GM12891 (cell line): ENCODE results near the gene EIF2B5.
A peak's percentile ranks its signal among the peaks of the same experiment; 100 is the strongest.
"Not testable (repeated sequence)": the region's sequence is repeated elsewhere in the genome, so short reads cannot be mapped to it uniquely, and the experiment has no call there.

ENCODE experiments used
- DNase-seq: peaks from one replicate; pipeline ENCODE4 v3.0.0; 2011; ENCODE audit warnings: low spot score; ENCODE audit not compliant: insufficient read length
- FAIRE-seq: peaks from 2 replicates; lab custom pipeline; 2011; peaks lifted over from hg19 to GRCh38; lab: Jason Lieb, UNC
- PAX5 ChIP-seq: IDR thresholded peaks from 2 replicates; pipeline ENCODE4 v1.6.1; 2011; ENCODE audit warnings: low read length, moderate library complexity, mild to moderate bottlenecking; ENCODE audit not compliant: insufficient read depth, severe bottlenecking
- POLR2A ChIP-seq: IDR thresholded peaks from 2 replicates; pipeline ENCODE4 v1.6.1; 2011; ENCODE audit warnings: low read depth, low read length, control low read depth
- POLR2AphosphoS5 ChIP-seq: IDR thresholded peaks from 2 replicates; pipeline ENCODE4 v1.6.1; 2011; ENCODE audit warnings: low read depth, low read length, control low read depth
- POU2F2 ChIP-seq: IDR thresholded peaks from 2 replicates; pipeline ENCODE4 v1.6.1; 2011; ENCODE audit warnings: low read depth, mild to moderate bottlenecking, control low read depth, low read length, moderate library complexity
- SPI1 ChIP-seq: IDR thresholded peaks from 2 replicates; pipeline ENCODE4 v1.6.1; 2011; ENCODE audit warnings: low read depth, low read length, control low read depth
- TAF1 ChIP-seq: IDR thresholded peaks from 2 replicates; pipeline ENCODE4 v1.6.1; 2011; ENCODE audit warnings: low read depth, low read length, control low read depth

Gene EIF2B5

GRCh38 chr3:184145111-184145524 is 10.0 kb downstream of the EIF2B5 start:
- TF ChIP-seq POLR2AphosphoS5 = no peak
- TF ChIP-seq PAX5 = no peak
- no peak for TF ChIP-seq POLR2A
- TF ChIP-seq SPI1 = no peak
- TF ChIP-seq TAF1 = no peak
- TF ChIP-seq POU2F2 = no peak
- no peak for DNase-seq
- FAIRE-seq = peak; percentile 33

DNA sequence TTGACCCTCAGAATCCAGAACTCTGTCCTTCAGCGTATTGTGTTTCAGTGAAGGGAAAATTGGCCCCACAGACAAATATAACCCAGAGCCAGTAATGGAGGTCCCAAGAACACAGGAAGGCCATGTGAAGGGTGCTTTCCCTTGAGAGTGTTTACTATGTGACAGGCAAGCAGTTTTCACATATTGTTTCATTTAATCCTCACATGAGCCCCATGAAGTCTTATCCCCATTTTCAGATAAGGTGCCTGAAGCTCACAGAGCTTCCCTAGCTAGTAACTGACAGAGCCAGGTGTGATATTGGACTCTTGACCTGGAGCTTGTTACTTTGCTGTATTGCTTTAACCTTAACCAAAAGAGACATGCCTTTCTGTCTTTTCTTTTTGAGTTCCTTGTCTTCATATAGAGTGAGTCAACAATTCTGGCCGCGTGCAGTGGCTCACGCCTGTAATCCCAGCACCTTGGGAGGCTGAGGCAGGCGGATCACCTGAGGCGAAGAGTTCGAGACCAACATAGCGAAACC is 10.7 kb downstream of the EIF2B5 start:
- DNase-seq = no peak
- TF ChIP-seq POLR2A (0 out of 2 replicates have a peak, but pooled peaks have one; percentile 20), POU2F2 (no peak)
- no peak for FAIRE-seq

- DNase-seq (no peak), FAIRE-seq (no peak)
- TF ChIP-seq POLR2AphosphoS5 (no peak), POU2F2 (no peak)
Observed at GRCh38 chr3:184148076-184148475, 12.9 kb downstream of the EIF2B5 start.

- no peak for TF ChIP-seq POLR2A
- TF ChIP-seq POLR2AphosphoS5 = no peak
- no peak for TF ChIP-seq SPI1
- TF ChIP-seq POU2F2 = no peak
- no peak for TF ChIP-seq PAX5
- no peak for TF ChIP-seq TAF1
- no peak for FAIRE-seq
- no peak for DNase-seq
Observed at GRCh38 chr3:184149123-184149522, 14.0 kb downstream of the EIF2B5 start.

GRCh38 chr3:184149770-184150169 is 14.6 kb downstream of the EIF2B5 start:
- FAIRE-seq, DNase-seq: not testable (repeated sequence)

DNA sequence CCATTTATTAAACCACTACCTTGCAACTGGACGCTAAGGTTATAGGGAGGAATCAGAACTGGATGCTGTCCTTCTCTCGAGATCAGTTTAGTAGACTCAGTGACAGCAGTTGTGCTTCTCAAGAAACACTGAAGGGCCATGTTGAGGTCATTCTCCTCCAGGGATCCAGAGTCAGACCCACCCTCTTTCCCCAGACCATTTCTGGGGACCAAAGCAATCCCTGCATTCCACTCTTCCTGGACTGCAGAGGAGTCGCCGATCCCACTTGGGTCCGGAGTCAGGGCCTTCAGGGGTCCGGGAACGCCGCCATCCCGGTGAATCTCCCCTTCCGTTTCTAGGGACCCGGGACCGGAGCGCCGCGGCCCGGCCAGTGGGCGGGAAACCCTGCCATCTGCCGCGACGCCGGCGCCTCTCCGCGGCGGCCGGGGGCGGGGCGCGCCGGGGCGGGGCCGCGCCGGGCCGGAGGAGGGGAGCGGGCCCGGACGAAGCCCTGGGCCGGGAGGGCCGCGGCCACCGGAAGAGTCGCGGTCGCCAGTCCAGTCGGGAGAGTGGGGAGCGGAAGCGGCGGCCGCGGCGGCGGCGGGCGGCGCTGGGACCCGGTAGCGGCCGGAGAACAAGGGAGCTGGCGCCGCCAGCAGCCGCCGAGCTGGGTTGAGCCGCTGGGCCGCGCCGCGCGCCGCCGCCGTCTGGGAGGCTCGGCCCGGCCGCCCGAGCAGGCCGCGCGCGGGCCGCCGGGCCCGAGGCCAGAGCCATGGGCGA is 19.9 kb downstream of the EIF2B5 start, which contains the start of gene DVL3:
Gene DVL3, plus strand, starts transcription at position 493 of the 759 bp plus-strand sequence. Its CDS starts 259 bp downstream, at position 752.
- peak; percentile 75 for DNase-seq
- FAIRE-seq = peak; percentile 71
- TF ChIP-seq POLR2AphosphoS5 (no peak), SPI1 (no peak), POLR2A (no peak)

DNA sequence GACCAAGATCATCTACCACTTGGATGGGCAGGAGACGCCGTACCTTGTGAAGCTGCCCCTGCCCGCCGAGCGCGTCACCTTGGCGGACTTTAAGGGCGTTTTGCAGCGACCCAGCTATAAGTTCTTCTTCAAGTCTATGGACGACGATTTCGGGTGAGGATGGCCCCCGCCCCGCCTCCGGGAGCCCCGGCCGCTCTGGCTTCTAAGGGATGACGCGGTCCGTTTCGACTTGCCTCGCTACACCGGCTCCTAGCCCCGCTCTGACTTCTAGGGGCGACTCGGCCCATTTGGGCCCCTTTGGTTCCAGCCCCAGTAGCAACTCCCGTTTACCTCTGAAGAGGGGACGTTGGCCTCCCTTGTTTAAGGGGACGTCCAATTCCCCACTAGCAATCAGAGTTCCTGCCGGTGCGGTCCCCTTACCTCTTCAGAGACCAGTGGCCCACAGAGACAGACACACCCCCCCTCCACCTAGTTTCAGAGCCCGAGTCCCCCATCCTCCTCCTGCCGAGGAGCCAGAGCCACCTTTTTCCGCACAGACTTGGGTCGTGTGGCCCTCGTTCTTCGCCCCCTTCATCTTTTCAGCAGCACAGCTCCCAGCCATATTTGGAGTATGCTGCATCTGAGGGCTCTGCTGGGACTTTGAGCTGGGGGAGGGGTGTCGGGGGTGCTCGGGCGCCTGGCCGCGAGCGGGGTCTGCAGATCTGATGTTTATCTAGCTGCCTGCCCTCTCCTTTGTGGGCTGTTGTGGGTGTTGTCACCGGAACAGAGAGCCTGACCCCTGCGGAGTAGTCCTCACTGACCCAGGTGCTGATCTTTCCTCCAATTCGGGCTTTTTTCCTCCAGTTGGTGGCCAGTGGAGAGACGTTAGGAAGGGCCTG is 20.7 kb downstream of the EIF2B5 start:
- DNase-seq = no peak
- FAIRE-seq = peak; percentile 33
- TF ChIP-seq SPI1 (no peak), POU2F2 (no peak; the same call in 1 of the 2 replicates), PAX5 (no peak), POLR2AphosphoS5 (no peak), TAF1 (no peak), POLR2A (no peak)

- FAIRE-seq (no peak), DNase-seq (no peak)
- TF ChIP-seq TAF1 = no peak
- TF ChIP-seq POLR2AphosphoS5 = no peak
- no peak for TF ChIP-seq PAX5
- no peak for TF ChIP-seq SPI1
- TF ChIP-seq POLR2A = no peak
- no peak for TF ChIP-seq POU2F2
Observed at GRCh38 chr3:184156522-184156955, 21.4 kb downstream of the EIF2B5 start.

DNA sequence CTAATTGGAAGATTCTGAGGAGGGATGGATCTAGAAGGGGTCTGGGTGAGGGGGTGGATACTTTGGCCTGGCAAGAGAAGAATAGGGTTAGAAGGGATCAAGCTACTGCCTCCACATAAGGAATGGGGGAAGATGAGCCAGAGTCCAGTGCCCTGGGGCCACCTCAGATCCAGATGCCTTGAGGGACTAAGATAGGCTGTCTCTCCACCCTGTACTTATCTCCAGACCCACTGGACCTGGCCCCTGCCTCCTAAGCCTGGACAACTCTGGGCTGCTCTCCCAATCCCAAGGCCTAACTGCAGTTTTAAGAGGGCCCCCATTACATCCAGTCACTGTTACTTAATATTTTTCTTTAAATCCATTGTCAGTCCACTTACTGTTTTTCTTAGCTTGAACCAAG is 22.0 kb downstream of the EIF2B5 start:
- TF ChIP-seq POLR2AphosphoS5 = no peak
- TF ChIP-seq POLR2A = no peak
- no peak for TF ChIP-seq SPI1
- no peak for TF ChIP-seq POU2F2
- no peak for TF ChIP-seq TAF1
- TF ChIP-seq PAX5 = no peak
- DNase-seq (no peak), FAIRE-seq (no peak)
